Endothelial cell of umbilical vein (primary cell): ENCODE measurements around the gene GAL3ST2.

ENCODE experiments used
- CTCF ChIP-seq, 2 donors: IDR thresholded peaks; 1 replicate in 1 of 2; 2 replicates in 1 of 2; pipeline ENCODE4 v1.5.1; 2011; ENCODE audit warnings: low read length in 2 of 2, mild to moderate bottlenecking in 2 of 2, moderate library complexity in 2 of 2, control low read depth in 1 of 2, inconsistent platforms in 1 of 2, low read depth in 1 of 2; ENCODE audit not compliant: insufficient read depth in 1 of 2; ENCODE audit errors: extremely low read depth in 1 of 2
- EZH2 ChIP-seq: IDR thresholded peaks from 2 replicates; pipeline ENCODE4 v1.6.1; 2012; ENCODE audit warnings: borderline replicate concordance, low read depth, mild to moderate bottlenecking, moderate library complexity, low read length, inconsistent platforms; ENCODE audit not compliant: severe bottlenecking
- FOS ChIP-seq: IDR thresholded peaks from 2 replicates; pipeline ENCODE4 v1.6.1; 2011; ENCODE audit warnings: mild to moderate bottlenecking, low read length, moderate library complexity, borderline replicate concordance; ENCODE audit not compliant: insufficient read depth
- GATA2 ChIP-seq: IDR thresholded peaks from 2 replicates; pipeline ENCODE4 v1.7.0; 2011; ENCODE audit warnings: low read depth, mild to moderate bottlenecking, moderate library complexity, mixed read lengths, low read length; ENCODE audit not compliant: insufficient read length, insufficient read depth
- MAX ChIP-seq: IDR thresholded peaks from 2 replicates; pipeline ENCODE4 v1.6.1; 2011; ENCODE audit not compliant: insufficient read depth, insufficient read length
- MYC ChIP-seq: IDR thresholded peaks from one replicate; pipeline ENCODE4 v1.6.1; 2011; ENCODE audit warnings: mild to moderate bottlenecking, low read depth, low read length
- POLR2A ChIP-seq: IDR thresholded peaks from 2 replicates; pipeline ENCODE4 v1.6.1; 2012; ENCODE audit warnings: low read depth, mild to moderate bottlenecking, control low read depth, low read length
- POLR2AphosphoS5 ChIP-seq: IDR thresholded peaks from 2 replicates; pipeline ENCODE4 v1.6.1; 2012; ENCODE audit warnings: low read depth, mild to moderate bottlenecking, control low read depth, low read length, moderate library complexity; ENCODE audit not compliant: insufficient read depth

- TF ChIP-seq CTCF (IDR thresholded peaks at IDR 0.05; ENCODE audit: extremely low read depth in 1 of 2, insufficient read depth in 1 of 2, low read depth in 1 of 2, low read length in 2 of 2) (no peak), MAX (no peak), FOS (no peak), MYC (no peak), EZH2 (no peak), POLR2AphosphoS5 (no peak), POLR2A (no peak), GATA2 (no peak)
These were observed 68.4 kb downstream of the GAL3ST2 start for GRCh38 chr2:241844831-241845578.
